Astrocyte of the cerebellum (primary cell): Measurements from ENCODE around the gene MPZL1.

Experiments used
- DNase-seq: peaks from one replicate; pipeline ENCODE4 v3.0.0-alpha.2; 2011; ENCODE audit warnings: low read depth
- H3K4me3 ChIP-seq: 2 replicates; pipeline ENCODE4 v1.5.1; 2011; ENCODE audit warnings: mild to moderate bottlenecking, low read depth, low read length, moderate library complexity
- CTCF ChIP-seq: IDR thresholded peaks from 2 replicates; pipeline ENCODE4 v1.5.1; 2012; ENCODE audit warnings: low read length, low read depth, moderate library complexity, mild to moderate bottlenecking; ENCODE audit errors: missing control alignments
- in situ Hi-C: cut with HindIII; loops from 2 replicates; pipeline ENCODE4 v1.10.0; 2017; ENCODE audit warnings: low sequenced_read_pairs

The MPZL1 gene

GRCh38 chr1:167676916-167677848 is 44.6 kb upstream of the MPZL1 start:
- no peak overlapping the region for H3K4me3 ChIP-seq
- in situ Hi-C loops: no loop called here
- TF ChIP-seq CTCF: no peak
- DNase-seq: no peak

- DNase-seq: no peak
- in situ Hi-C loops: no loop called here
- H3K4me3 ChIP-seq: no peak overlapping the region
- no peak for TF ChIP-seq CTCF
Measured at GRCh38 chr1:167678422-167678821, 43.4 kb upstream of the MPZL1 start.

- no peak for DNase-seq
- in situ Hi-C loops: no loop called here
- no peak for TF ChIP-seq CTCF
- H3K4me3 ChIP-seq: no peak overlapping the region
Measured at GRCh38 chr1:167678838-167679237, 42.9 kb upstream of the MPZL1 start.

- DNase-seq: no peak
- TF ChIP-seq CTCF: no peak
- in situ Hi-C loops: no loop called here
- H3K4me3 ChIP-seq: no peak overlapping the region
Measured at GRCh38 chr1:167679714-167680113, 42.1 kb upstream of the MPZL1 start.

GRCh38 chr1:167681024-167681423 is 40.8 kb upstream of the MPZL1 start:
- in situ Hi-C loops: no loop called here
- no peak overlapping the region for H3K4me3 ChIP-seq
- DNase-seq: no peak

GRCh38 chr1:167681451-167682098 is 40.2 kb upstream of the MPZL1 start:
- no peak for DNase-seq
- TF ChIP-seq CTCF: no peak
- no peak overlapping the region for H3K4me3 ChIP-seq
- in situ Hi-C loops: no loop called here

More at GRCh38 chr1:167681024-167681423, 40.8 kb upstream of the MPZL1 start:
- no peak for TF ChIP-seq CTCF
